SK-N-MC (cell line): ENCODE data around the gene CD1D.

ENCODE experiments used
- EZH2 ChIP-seq: fragments of 200-600 bp; sonication (generic); IDR thresholded peaks from one replicate; pipeline ENCODE4 v1.6.1; 2017; ENCODE audit warnings: antibody characterized with exemption
- FOXP2 ChIP-seq: optimal IDR thresholded peaks from 2 replicates; pipeline ENCODE3; 2011; ENCODE audit warnings: mild to moderate bottlenecking, moderate library complexity; ENCODE audit not compliant: insufficient read depth; ENCODE audit errors: extremely low read length, control extremely low read depth
- POLR2AphosphoS5 ChIP-seq: IDR thresholded peaks from 2 replicates; pipeline ENCODE4 v1.6.1; 2012; ENCODE audit warnings: mild to moderate bottlenecking, low read depth, low read length, borderline replicate concordance

DNA sequence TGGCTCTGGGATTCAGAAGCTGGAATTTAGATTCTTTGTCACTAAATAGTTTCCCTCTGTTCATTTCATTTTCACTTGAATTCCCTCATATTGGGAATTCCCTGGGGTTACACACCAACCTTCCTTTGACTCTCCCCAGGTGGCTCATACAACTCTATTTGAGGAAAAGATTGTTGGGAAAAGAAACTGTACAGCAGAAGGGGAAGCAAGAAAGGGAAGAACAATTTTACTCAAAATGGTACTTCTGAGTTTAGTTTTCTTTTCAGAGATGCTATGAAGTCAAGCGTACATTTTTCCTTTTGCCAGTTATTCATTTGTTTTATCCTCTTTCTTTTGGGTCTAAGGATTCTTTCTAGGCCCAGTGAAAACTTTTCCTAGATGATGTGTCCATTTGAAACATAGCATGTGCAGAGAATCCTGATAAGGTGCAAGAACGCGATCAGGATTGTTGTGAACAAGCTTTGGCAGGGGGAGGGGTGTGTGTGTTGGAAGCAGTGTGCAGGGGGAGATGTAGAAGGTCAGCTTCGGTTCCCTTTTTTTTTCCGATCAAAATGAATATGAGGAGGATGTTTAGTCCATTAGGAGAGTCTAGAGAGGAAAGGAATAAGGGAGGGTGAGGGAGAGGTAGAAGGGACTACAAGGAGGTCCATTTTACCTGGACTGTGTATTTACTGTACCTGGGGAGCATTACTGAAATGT, 26.8 kb upstream of the CD1D start:
- no peak for TF ChIP-seq POLR2AphosphoS5
- no peak for TF ChIP-seq EZH2
- no peak for TF ChIP-seq FOXP2
